Activated CD4-positive, alpha-beta T cell treated with anti-CD3 and anti-CD28 coated beads for 24 hours (primary cell): Measurements from ENCODE around the gene DDB1.
A peak's percentile ranks its signal among the peaks of the same experiment; 100 is the strongest.

Experiments used
- DNase-seq, 2 donors: peaks; one replicate each; pipeline ENCODE4 v3.0.0-alpha.2; 2020; ENCODE audit warnings: low read depth in 2 of 2

The DDB1 gene

GRCh38 chr11:61332797-61333549 is at the start of gene DDB1, which contains the start of gene TKFC:
Gene DDB1 (minus strand): TSS chr11:61333105. CDS start chr11:61332968, 137 bp downstream.
Gene TKFC (plus strand): TSS chr11:61333228. CDS start chr11:61334729, 1,501 bp downstream.
- peak; percentile 94 to 96 for DNase-seq

GRCh38 chr11:61380884-61381283 is 48.0 kb upstream of the DDB1 start:
- no peak for DNase-seq

- no peak for DNase-seq
These were observed 45.9 kb upstream of the DDB1 start for GRCh38 chr11:61378713-61379313.

GRCh38 chr11:61377461-61378160 is 44.7 kb upstream of the DDB1 start:
- no peak for DNase-seq

- DNase-seq = no peak
These were observed 42.8 kb upstream of the DDB1 start for GRCh38 chr11:61375761-61376108.

- no peak for DNase-seq
These were observed 39.9 kb upstream of the DDB1 start for GRCh38 chr11:61372659-61373420.

- no peak for DNase-seq
These were observed 37.6 kb upstream of the DDB1 start for GRCh38 chr11:61370349-61371005.

GRCh38 chr11:61369372-61370348 is 36.8 kb upstream of the DDB1 start:
- no peak for DNase-seq

- DNase-seq = no peak
These were observed 35.7 kb upstream of the DDB1 start for GRCh38 chr11:61368646-61369045.

GRCh38 chr11:61367406-61367805 is 34.5 kb upstream of the DDB1 start:
- no peak for DNase-seq

GRCh38 chr11:61364012-61364675 is 31.2 kb upstream of the DDB1 start:
- no peak for DNase-seq

GRCh38 chr11:61362542-61362875 is 29.6 kb upstream of the DDB1 start:
- no peak for DNase-seq

- DNase-seq = peak; percentile 86
These were observed 29.0 kb upstream of the DDB1 start, which contains the start of the genes CYB561A3 and TMEM138 for GRCh38 chr11:61361741-61362541. Gene CYB561A3 (minus strand): TSS chr11:61361882. CDS start chr11:61356713, 5,169 bp downstream. Gene TMEM138 (plus strand): TSS chr11:61362374. CDS start chr11:61364391, 2,017 bp downstream.

- DNase-seq = no peak
These were observed 28.4 kb upstream of the DDB1 start for GRCh38 chr11:61361237-61361740.

GRCh38 chr11:61359516-61359915 is 26.6 kb upstream of the DDB1 start:
- no peak for DNase-seq

GRCh38 chr11:61358566-61358965 is 25.7 kb upstream of the DDB1 start:
- no peak for DNase-seq

- no peak for DNase-seq
These were observed 25.0 kb upstream of the DDB1 start for GRCh38 chr11:61357894-61358239.

- DNase-seq = no peak
These were observed 24.5 kb upstream of the DDB1 start for GRCh38 chr11:61357233-61357893.
